GM03348 (cell line): ENCODE measurements around the gene PLCH2.
"Not testable (repeated sequence)": the region's sequence is repeated elsewhere in the genome, so short reads cannot be mapped to it uniquely, and the experiment has no call there.

ENCODE experiments used
- DNase-seq: peaks from one replicate; pipeline ENCODE4 v3.0.0; 2012; ENCODE audit warnings: low spot score

PLCH2 gene

DNA sequence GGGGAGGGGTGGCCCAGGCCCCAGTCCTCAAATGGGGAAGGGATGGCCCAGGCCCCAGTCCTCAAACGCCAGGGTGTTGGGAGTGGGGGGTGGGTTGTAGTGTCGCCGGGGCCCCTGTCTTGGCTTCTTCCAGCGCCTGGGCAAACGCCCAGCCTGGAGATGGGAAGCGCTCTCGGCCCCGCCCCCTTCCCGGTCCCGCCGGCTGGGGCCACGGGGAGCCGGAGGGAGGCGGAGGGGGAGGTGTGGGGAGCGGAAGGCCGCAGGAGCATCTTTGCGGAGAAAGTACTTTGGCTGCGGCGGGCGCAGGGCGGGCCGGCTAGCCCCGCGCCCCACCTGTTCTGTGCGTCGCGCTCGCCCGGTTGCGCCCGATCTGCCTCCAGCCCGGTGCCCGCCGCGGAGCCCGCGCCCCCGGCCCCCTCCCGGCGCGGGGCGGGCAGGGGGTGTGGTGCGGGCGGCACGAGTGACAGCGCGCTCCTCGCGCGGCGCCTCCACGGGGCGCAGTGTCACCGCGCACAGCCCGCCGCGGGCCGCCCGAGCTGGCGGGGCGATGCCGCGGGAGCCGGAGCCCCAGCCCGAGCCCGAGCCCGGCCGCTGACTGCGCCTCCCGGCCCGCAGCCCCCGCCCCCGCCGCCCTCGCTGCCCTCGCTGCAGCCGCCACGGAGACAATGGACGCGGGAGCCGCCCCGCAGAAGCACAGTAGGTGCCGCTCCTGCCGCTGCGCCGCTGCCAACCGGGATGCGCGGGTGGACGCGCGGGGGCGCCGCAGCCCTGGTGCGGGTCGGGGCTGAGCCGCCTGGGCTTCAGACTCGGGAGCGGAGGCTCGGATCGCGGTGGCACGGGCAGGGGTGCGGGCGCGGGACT lies 32.6 kb upstream of the PLCH2 start:
- no peak for DNase-seq

DNA sequence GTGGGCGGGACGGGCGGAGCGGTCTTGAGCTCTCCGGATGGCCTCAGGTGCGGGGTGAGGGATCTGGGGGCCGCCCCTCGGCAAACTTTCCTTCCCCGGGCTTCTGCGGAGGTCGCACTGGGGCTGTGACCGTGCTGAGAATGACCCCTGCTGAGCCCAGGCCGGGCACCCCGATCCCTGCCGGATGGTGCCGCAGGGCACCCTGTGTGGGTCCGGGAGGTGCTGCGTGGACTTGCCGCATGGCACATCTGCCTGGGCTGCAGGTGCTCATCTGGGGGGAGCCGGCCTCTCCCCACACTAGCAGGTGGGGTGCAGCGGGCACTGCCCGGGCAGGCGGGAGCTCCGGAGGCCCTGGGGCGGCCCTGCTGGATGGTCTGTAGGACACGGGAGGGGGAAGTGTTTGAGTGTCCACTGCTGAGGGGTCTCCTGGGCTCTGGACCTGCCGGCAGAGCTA lies 31.9 kb upstream of the PLCH2 start:
- DNase-seq: no peak

DNA sequence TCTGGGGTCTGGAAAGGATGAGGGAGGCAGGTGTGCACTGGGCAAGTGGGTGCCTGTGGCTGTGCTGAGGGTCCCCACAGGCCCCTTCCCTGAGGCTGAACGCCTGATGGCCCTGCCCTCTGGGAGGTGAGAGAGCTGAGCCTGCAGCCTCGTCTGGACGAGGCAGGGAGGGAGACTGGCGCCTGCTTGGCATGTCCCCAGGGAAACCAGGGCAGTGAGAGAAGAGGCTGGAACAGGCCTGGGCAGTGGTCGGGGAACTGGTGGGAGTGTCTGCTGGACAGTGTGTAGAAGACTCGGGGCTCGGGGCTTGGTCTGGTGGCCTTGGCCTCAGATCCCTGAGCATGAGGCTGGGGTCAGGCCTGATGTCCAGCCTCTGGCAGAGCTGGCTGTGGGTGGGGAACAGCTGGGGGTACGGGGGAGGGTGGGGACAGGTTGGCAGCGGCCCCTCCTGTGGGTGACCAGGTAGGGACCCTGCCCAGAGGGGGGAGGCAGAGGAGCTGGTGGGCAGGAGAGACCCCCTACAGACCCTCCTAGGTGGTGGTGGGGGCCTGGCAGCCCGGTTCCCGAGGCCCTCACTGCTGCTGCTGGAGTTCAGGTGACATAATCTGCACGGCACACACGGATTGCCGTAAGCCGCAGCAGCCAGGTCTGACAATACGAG lies 30.8 kb upstream of the PLCH2 start:
- DNase-seq: no peak

DNA sequence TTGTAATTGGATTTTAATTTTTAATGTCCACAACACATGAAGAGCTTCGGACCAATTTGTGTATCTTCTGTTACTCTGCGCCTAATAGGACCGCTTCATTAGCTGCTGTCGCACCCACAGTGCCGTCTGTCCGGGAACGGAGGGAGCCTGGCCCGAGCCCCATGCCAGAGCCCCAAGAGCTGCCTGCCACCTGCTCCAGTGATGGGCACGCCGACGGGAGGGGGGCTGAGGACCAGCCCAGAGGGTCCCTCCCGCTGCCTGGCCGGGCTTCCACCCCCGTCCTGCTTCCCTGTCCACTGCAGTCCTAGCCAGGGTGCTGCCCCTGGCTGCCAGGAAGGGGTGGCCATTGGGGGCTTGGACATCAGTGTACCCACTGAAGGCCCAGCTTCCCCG lies 30.3 kb upstream of the PLCH2 start:
- DNase-seq: no peak

DNA sequence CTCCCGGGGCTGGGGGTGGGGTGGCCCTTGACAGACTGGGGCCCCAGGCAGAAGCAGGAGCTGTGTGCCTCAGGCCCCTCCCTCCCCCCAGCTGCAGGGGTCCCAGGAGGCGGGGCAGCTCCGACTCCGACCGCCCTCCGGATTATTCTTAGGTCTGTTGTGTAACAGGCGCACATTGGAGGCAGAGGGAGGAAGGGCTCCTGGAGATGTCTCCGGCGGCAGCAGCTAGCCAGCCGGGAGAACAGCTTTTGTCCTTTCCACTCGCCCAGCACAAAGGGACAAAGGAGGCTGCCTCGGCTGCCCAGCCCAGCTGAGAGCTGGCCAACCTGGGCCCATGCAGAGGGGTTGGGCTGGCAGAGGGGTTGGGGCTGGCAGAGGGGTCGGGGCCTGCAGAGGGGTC lies 29.7 kb upstream of the PLCH2 start:
- DNase-seq: peak; percentile 49

DNA sequence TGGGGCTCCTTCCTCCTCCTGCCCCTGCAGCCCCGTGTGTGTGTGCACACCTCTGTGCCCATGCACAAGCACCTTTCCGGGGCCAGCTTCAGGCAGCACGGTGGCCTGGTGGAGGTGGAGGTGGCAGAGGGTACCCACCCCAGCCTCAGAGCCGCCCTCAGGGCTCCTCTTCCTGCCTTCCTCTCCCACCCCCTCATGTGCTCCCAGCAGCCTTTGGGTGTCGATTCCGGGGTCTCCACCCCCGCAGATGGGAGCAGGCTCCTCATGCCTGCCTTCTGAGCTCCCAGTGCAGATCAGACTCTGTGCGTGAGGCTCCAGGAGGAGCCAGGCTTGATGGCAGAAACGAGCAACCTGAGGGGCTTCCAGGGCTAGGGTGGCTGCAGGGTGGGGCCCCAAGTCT lies 29.2 kb upstream of the PLCH2 start:
- DNase-seq: no peak

DNA sequence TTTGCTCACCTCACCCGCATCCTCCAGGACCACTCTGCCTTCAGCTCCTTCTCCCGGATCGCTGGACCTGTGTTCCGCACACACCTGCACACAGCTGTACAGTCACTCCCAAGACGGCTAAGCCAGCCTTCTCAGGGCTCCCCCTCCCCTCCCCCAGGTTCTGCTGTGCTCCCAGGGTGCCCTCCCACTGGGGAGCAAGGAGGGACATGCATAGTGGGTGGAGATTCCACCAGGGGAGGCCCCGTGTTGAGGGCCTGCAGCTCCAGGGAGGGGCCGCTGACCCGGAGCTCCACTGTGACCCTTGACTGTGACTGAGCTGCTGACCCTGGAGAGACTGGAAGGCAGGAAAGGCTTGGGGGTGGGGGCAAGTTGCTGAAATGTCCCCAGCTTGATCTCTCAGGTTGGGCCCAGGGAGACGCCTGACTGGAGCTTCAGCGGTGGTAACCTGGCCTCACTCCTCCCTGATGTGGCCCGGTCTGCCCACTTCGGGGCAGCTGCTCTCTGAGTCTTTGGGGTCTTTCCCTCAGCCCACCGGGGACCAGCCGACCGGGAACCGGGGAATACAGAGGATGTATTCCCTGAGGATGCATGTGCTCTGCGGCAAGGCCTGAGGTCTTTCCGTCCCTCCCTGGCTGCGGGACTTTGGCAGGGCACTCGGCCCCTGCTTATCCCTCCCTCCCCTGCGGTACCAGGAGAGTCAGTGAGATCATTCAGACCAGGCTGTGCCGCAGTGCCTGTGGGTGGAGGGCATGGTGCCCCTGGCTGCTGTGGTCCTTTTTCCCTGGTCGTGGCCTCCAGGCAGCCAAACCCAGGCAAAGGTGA lies 28.6 kb upstream of the PLCH2 start:
- no peak for DNase-seq

DNA sequence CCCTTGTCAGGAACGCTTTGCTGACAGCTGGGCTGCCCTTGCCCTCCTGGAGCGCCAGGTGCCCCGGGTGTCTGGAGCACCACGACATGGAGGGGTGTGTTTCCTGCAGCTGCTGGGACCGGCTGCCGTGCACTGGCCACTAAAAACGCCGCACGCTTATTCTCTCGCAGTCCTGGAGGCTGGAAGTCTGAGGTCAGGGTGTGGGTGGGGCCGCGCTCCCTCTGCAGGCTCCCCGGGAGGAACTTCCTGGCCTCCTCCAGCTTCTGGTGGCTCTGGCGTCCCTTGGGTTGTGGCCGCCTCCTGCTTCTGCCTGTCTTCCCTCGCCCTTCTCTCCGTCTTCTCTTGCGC lies 28.0 kb upstream of the PLCH2 start:
- no peak for DNase-seq

DNA sequence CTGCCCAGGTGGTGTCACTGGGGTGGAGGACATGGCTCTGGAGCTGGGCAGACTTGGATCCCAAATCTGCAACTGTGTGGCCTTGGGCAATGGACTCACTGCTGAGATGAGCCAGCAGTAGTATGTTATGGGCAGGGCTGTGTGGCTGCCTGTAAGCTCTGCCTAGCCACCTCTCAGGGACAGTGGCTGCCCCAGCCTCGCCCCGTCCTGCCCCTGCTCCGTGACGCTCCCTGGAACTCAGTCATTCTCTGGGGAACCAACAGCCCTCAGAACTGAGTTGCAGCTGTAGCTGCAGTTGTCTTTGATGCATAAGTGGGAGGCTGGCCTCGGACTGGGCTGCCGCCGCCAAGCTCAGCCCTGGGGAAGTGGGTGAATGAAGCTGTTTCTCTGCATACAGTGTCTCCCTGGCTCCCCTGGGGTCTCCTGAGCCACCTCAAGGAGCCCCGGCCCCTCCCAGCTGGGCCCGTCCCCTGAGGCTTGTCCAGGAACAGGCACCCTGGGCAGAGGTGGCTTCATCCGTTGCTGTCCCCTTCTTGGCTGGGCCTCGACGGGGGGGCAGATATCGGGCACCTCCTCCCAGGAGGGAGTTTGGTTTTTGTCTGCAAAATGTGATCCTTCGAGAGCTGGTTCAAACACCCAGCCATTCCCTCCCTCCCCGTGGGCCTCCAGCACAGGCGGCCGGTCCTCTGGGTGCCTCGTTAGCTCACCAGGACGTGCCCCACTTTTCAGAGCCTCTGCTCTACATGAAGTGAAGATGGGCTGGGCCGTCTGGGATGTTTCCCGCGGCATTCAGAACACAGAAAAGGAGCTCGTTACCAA lies 26.2 kb upstream of the PLCH2 start:
- DNase-seq: no peak

DNA sequence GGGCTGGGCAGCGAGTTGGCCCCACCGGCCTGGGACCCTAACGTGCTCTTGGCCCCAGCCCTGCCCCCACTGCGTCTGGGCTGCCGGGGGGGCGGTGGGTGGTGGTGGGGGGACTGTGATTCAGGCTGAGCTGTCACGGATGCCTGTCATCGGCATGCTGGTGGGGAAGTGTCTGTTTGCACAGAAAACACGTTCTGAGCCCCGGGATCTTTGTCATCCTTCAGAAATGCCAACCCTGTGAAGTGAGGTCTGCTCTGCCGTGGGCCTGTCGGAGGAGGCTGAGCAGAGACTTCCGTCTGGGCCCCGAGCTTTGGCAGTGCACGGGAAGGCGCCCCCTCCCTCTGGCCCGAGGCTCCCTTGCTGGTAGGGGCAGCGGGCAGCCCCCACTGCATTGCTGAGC lies 24.3 kb upstream of the PLCH2 start:
- peak; percentile 85 for DNase-seq

DNA sequence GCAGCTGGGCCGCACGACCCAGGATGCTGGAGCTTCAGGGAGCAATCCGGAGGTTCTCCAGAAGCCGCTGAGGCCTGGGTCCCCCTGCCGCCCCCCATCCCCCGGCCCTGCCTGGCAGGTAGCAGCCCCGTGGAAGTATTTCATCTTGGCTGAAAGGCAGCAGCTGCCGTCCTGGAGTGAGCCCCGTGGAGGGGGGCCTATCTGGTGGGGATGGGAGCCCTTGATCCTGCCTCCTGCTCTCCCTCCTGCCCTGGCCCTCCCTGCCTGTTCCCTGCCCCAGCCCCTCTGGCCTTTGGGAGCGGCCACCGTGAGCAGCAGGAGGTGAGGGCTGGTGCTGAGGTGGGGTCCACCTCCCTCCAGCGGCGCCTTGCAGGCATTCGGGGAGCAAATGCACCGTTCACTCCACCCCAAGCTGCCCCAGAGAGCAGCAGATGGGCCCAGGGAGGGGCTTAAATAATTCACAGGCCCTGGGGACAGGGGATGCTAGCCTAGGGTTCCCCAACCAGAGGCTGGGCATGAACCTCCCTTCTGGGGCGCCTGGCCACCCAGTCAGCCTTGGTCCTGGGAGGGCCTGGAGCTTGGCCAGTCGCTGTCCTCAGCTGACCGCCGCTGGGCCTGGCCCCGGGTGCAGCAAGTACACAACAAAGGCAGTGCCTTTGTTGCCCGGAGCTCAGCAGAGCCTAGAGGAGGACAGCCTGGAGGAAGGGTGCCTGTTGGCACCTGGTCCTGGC lies 23.7 kb upstream of the PLCH2 start:
- DNase-seq: no peak

DNA sequence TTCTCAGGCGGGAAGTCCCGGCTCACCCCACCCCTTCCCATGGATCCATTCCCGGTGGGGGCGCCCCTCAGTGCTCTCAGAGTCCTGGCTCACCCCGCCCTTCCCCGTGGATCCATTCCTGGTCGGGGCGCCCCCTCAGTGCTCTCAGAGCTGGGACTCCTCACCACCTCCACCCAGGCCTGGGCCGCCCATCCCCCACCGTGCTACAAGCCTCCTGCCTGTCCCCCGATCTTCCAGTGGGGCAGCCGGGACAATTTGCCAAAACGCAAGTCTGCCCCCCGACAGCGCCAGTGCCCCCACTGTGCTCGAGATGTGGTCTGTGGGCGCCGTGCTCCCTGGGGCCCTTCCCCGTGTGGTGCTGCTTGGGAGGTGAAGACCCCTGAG lies 23.2 kb upstream of the PLCH2 start:
- DNase-seq: no peak

DNA sequence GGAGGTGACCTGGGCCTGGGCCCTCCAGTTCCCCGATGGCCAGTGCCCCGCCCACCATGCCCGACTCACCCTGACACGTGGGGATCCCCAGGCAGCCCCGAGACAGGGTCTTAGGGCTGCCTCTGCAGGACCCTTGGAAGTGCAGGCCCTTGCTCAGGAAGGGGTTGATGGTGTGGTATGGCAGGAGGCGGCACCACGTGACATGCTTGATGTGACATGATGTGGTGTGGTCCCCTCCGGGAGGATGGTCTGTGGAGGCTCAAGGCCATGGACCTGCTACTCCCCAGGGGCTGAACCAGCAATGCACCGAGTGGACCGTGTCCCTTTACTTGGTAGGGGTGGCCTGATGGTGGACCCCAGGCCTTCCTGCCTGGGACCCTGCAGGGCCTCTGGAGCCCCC lies 21.9 kb upstream of the PLCH2 start:
- no peak for DNase-seq

DNA sequence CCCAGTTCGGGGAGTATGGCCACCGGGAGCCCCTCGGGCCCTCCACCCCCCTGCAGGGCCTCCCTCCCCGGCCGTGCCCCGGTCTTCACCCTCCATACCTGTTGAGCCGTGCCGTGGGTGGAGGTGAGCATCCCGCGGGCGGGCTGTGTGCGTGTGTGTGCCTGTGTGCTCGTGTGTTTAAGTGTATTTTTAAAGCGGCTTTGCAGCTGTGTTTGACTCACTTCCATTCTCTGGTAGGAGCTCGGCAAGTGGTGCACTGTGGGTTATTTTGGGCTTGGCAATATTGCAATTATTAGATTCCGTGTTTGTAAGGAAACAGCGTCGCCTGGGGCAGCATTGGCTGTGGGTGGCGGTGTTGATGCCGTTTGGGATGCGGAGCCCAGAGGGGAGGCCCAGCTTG lies 20.3 kb upstream of the PLCH2 start:
- DNase-seq: no peak

DNA sequence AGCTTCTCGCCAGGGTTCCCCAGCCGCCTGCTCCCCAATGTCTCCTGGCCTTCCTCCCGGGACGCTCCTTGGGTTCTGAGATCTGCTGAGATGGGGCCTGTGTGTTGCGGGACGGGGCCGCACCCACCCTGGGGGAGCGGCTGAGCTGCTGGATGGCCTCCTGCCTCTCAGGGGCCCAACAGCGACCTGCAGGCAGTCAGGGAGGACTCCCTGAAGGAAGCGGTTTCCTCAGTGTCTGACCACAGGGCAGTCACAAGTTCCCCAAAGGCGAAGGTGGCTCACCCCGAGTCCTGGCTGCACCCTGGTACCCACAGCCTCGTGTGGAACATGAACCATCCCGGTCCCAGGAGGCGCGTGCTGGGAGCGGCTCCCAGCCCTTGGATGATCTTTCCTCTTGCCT lies 18.6 kb upstream of the PLCH2 start:
- DNase-seq: no peak

DNA sequence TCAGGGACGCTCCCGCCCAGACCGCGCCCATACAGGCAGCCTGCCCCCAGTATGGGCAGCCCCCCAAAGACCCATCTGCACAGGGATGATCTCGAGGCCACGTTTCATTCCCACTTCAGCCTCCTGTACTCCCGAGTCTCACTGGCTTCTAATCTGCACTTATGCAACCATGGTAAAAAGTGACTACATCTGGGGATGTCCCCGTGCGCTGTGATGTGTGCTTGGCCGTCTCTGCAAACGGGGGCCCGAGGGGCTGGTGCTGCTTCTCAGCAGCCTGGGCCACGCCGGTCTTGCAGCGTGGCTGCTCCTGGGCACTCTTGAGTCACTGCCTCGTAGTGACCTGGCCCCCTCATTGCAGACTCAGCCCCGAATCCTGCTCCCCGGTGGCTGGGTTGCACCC lies 17.4 kb upstream of the PLCH2 start:
- no peak for DNase-seq

DNA sequence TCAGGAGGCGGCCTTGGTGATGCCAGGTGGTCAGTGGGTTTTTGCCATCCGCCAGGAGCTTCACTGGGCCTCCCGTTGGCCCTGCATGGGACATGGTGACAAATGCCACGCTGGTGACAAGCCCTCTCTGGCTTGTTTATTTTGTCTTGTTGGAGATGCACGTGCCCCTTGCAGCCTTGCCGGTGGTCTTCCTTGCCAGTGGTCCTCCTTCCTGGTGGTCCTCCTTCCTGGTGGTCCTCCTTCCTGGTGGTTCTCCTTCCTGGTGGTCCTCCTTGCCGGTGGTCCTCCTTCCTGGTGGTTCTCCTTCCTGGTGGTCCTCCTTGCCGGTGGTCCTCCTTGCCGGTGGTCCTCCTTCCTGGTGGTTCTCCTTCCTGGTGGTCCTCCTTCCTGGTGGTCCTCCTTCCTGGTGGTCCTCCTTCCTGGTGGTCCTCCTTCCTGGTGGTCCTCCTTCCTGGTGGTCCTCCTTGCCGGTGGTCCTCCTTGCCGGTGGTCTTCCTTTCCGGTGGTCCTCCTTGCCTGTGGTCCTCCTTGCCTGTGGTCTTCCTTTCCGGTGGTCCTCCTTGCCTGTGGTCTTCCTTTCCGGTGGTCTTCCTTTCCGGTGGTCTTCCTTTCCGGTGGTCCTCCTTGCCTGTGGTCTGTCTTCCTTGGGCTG lies 16.9 kb upstream of the PLCH2 start:
- not testable (repeated sequence) for DNase-seq

DNA sequence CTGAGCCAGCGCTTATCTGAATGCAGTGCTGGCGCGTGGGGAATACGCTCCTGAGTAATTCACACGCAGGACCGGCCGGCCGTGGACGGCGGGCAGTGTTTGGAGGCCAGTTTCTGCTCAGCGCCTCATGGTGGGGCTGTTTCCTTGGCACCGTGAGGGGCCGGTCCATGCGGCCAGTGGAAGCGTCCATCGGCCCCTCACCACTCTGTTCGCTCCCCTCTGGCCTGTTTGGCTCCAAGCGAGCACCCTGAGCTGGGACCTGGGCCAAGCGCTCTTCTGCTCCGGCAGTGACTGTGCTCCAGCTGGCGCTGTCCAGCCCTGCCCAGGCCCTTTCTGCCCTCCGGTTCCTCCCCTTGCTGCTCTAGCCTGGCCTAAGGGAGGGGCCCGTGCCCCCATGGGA lies 16.3 kb upstream of the PLCH2 start:
- DNase-seq: no peak

DNA sequence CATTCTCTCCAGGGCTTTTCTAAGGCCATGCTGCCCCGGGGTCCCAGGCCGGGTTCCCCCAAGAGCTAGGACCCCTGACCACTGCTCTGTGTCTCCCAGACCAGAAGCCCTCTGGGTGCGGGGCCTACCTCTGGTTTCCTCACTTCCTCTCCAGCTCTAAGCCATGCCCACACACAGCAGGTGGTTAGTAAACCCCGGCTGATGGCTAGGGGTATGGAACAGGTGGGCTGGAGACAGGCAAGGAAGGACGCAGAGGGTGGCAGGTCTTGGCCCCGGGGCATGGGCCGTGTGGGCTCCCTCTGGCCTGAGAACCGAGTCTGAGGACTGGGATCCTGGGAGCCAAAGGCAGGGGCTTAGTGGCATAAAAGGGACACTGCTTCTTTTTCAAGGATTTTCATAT lies 15.9 kb upstream of the PLCH2 start:
- DNase-seq: no peak

DNA sequence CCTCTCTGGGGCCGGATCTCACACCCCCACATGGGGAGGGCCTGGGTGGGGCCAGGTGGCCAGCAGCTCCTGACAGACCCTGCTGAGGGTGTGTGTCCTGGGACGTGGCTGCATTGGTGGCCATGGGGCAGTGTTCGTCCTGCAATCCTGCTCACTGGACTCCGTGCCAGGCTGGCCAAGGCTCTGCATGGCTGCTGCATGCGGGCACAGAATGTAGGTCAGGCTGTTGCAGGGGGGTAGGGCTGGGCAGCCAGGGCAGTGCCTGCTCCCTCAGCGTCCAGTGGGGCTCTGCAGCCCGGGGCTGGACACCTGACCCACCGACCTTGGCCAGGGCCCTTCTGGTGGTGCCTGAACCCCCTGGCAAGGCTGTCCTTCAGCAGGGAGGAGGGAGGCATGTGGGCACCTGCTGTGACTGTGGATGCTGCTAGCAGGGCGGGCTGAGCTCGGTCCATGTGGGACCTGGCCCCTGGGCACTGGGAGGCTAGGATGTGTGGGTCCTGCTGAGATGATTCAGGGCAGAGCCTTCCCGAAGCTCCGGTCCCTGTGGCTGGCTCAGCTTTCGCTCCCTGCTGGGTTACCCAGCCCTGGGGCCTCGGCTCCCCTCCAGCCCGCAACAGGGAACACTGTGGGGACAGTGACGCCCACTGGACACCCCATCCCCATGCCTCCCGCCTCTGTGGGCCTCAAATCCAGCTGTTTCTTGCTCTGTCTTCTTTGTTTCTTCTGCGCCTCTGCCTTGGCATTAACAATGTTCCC lies 14.9 kb upstream of the PLCH2 start:
- no peak for DNase-seq
